ENCODE measurements around the gene CNTLN.
"Not testable (repeated sequence)": the region's sequence is repeated elsewhere in the genome, so short reads cannot be mapped to it uniquely, and the experiment has no call there.

The CNTLN gene

DNA sequence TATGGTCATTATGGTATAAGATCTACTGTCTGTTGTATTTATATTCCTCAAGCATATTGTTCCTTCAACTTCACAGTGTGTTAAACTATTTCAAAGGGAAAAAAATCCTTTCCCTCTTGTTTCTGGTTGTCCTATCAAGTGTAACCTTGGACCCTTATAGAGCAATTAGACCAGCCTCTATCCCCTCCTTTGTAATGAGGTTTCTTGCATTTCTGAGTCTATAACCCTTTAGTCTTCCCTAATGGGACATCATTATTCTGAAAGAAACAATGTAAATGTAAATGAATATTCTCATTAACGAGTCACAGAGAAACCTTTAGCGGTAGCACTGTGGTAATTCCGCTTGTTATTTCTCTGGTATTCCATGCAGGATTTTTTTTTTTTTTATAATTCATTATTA is 197.3 kb downstream of the CNTLN start:
- Histone ChIP-seq H2AFZ (no peak overlapping the region), H3K9me3 (ENCODE audit: control insufficient read depth, low read length) (no peaks in the 10 kb centered on the region), H3K27ac (no peak overlapping the region), H3K36me3 (ENCODE audit: control insufficient read depth, insufficient read depth, low read length) (no peaks in the 10 kb centered on the region), H3K9ac (no peak overlapping the region), H3K27me3 (ENCODE audit: control insufficient read depth, insufficient read depth, low read length) (no peaks in the 10 kb centered on the region), H3K4me2 (ENCODE audit: low read length) (no peak overlapping the region), H3K79me2 (no peaks in the 10 kb centered on the region), H3K4me3 (ENCODE audit: low read depth, low read length) (no peak overlapping the region), H3K4me1 (no peaks in the 10 kb centered on the region)
- TF ChIP-seq, protein P1, sequence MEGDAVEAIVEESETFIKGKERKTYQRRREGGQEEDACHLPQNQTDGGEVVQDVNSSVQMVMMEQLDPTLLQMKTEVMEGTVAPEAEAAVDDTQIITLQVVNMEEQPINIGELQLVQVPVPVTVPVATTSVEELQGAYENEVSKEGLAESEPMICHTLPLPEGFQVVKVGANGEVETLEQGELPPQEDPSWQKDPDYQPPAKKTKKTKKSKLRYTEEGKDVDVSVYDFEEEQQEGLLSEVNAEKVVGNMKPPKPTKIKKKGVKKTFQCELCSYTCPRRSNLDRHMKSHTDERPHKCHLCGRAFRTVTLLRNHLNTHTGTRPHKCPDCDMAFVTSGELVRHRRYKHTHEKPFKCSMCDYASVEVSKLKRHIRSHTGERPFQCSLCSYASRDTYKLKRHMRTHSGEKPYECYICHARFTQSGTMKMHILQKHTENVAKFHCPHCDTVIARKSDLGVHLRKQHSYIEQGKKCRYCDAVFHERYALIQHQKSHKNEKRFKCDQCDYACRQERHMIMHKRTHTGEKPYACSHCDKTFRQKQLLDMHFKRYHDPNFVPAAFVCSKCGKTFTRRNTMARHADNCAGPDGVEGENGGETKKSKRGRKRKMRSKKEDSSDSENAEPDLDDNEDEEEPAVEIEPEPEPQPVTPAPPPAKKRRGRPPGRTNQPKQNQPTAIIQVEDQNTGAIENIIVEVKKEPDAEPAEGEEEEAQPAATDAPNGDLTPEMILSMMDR (IDR thresholded peaks at IDR 0.05), result no peak

GRCh38 chr9:17339156-17339555 is 204.3 kb downstream of the CNTLN start:
- Histone ChIP-seq H3K36me3 (ENCODE audit: control insufficient read depth, insufficient read depth, low read length) (no peaks in the 10 kb centered on the region), H3K9ac (no peak overlapping the region), H3K27ac (no peak overlapping the region), H3K9me3 (ENCODE audit: control insufficient read depth, low read length) (no peaks in the 10 kb centered on the region), H3K4me1 (no peaks in the 10 kb centered on the region), H3K4me3 (ENCODE audit: low read depth, low read length) (no peak overlapping the region), H3K4me2 (ENCODE audit: low read length) (no peak overlapping the region), H3K79me2 (no peaks in the 10 kb centered on the region), H3K27me3 (ENCODE audit: control insufficient read depth, insufficient read depth, low read length) (no peaks in the 10 kb centered on the region), H2AFZ (no peak overlapping the region)
- TF ChIP-seq, protein P1 (IDR thresholded peaks at IDR 0.05), result no peak

GRCh38 chr9:17342696-17343095 is 207.9 kb downstream of the CNTLN start:
- no peaks in the 10 kb centered on the region for H3K4me1 ChIP-seq
- no peaks in the 10 kb centered on the region for H3K9me3 ChIP-seq (ENCODE audit: control insufficient read depth, low read length)
- no peaks in the 10 kb centered on the region for H3K79me2 ChIP-seq
- no peaks in the 10 kb centered on the region for H3K36me3 ChIP-seq (ENCODE audit: control insufficient read depth, insufficient read depth, low read length)
- no peak overlapping the region for H2AFZ ChIP-seq
- H3K9ac ChIP-seq, result no peak overlapping the region
- TF ChIP-seq, protein P1 (IDR thresholded peaks at IDR 0.05), result no peak
- H3K4me2 ChIP-seq (ENCODE audit: low read length), result no peak overlapping the region
- H3K4me3 ChIP-seq (ENCODE audit: low read depth, low read length), result no peak overlapping the region
- H3K27ac ChIP-seq, result no peak overlapping the region
- no peaks in the 10 kb centered on the region for H3K27me3 ChIP-seq (ENCODE audit: control insufficient read depth, insufficient read depth, low read length)

GRCh38 chr9:17349831-17350230 is 215.0 kb downstream of the CNTLN start:
- no peaks in the 10 kb centered on the region for H3K9me3 ChIP-seq (ENCODE audit: control insufficient read depth, low read length)
- no peak overlapping the region for H3K27ac ChIP-seq
- no peaks in the 10 kb centered on the region for H3K36me3 ChIP-seq (ENCODE audit: control insufficient read depth, insufficient read depth, low read length)
- no peaks in the 10 kb centered on the region for H3K27me3 ChIP-seq (ENCODE audit: control insufficient read depth, insufficient read depth, low read length)
- no peak overlapping the region for H2AFZ ChIP-seq
- no peaks in the 10 kb centered on the region for H3K79me2 ChIP-seq
- no peak overlapping the region for H3K4me3 ChIP-seq (ENCODE audit: low read depth, low read length)
- TF ChIP-seq, protein P1 (IDR thresholded peaks at IDR 0.05), result no peak
- H3K9ac ChIP-seq, result no peak overlapping the region
- H3K4me2 ChIP-seq (ENCODE audit: low read length), result no peak overlapping the region
- H3K4me1 ChIP-seq, result no peaks in the 10 kb centered on the region

- H3K27ac ChIP-seq; H2AFZ ChIP-seq; H3K4me1 ChIP-seq; H3K9me3 ChIP-seq (ENCODE audit: control insufficient read depth, low read length); H3K27me3 ChIP-seq (ENCODE audit: control insufficient read depth, insufficient read depth, low read length); H3K9ac ChIP-seq; H3K4me3 ChIP-seq (ENCODE audit: low read depth, low read length); H3K4me2 ChIP-seq (ENCODE audit: low read length); H3K36me3 ChIP-seq (ENCODE audit: control insufficient read depth, insufficient read depth, low read length); H3K79me2 ChIP-seq: not testable (repeated sequence)
Measured at GRCh38 chr9:17354006-17354405, 219.2 kb downstream of the CNTLN start.
